GM12872 (cell line): ENCODE measurements around the gene TAS2R16.

ENCODE experiments used
- TF ChIP-seq, protein P1 (sequence below): IDR thresholded peaks from 3 replicates; pipeline ENCODE4 v1.5.1; 2011; ENCODE audit warnings: low read depth, mild to moderate bottlenecking, low read length, moderate library complexity; ENCODE audit not compliant: insufficient read depth

The TAS2R16 gene

DNA sequence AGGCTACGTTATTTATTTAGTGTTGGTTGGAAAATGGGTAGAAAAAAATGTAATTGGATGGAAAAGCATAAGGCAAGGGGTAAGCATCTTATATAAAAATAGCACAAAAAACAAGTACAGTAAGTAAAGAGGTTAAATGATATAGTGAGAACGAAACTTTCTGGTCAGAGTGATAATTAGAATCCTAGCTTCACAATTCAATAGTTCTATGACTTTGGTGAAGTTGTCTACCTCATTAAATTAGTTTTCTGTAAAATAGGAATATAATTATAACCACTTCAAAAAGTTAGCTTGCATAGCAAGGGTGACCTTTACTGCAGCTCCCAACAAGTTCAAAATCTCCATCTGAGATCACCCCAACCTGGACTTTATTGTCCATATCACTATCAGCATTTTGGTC lies 30.8 kb upstream of the TAS2R16 start:
- TF ChIP-seq, protein P1, sequence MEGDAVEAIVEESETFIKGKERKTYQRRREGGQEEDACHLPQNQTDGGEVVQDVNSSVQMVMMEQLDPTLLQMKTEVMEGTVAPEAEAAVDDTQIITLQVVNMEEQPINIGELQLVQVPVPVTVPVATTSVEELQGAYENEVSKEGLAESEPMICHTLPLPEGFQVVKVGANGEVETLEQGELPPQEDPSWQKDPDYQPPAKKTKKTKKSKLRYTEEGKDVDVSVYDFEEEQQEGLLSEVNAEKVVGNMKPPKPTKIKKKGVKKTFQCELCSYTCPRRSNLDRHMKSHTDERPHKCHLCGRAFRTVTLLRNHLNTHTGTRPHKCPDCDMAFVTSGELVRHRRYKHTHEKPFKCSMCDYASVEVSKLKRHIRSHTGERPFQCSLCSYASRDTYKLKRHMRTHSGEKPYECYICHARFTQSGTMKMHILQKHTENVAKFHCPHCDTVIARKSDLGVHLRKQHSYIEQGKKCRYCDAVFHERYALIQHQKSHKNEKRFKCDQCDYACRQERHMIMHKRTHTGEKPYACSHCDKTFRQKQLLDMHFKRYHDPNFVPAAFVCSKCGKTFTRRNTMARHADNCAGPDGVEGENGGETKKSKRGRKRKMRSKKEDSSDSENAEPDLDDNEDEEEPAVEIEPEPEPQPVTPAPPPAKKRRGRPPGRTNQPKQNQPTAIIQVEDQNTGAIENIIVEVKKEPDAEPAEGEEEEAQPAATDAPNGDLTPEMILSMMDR = no peak

DNA sequence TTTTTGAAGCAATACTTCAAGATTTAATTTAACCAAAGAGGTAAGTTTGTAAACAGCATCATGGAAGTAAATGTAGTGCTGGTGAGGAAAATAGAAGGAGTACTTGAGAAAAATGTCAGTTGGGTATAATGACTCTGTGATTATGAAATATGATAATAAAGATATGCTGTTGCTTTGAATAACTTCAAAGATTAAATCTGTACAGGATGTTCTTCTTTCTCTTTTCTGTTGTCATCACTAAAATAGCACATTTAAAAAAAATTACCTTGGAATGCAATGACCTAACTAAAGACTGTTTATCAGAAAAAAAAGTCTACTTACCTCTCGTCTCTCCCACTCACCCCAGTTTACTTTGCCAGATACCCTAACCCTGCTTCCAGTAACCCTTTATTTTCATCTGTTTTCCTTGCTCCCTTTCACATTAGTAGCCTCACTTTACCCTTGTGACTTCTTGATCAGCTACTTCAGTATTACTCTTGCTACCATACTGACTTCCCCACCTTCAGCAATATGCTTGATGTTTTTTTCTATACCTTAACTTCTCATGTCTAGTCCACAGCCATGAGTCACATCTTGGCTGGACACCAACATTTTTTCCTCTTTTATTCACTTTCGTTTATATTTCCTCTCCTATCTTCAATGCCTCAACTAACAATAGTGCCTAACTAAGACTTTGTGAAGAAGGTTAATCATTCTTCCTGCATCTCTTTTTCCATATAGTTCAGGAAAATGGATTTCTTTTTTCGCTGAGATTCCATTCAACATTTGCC lies 29.7 kb upstream of the TAS2R16 start:
- TF ChIP-seq, protein P1 = no peak

DNA sequence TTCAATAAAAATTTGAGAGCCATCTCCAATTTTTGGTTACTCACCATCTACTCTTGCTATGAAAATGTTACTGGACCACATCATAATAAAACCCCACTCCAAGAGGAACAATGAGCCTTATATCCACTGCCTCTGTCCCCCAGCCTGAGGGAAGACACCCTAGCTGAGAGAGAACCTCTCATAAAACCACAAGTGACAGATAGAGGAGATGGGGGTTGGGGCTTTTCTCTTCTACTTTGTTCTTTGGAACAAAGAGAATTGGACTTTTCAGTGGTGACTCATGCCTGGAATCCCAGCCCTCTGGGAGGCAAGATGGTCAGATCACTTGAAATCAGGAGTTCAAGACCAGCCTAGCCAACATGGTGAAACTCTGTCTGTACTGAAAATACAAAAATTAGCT lies 27.6 kb upstream of the TAS2R16 start:
- TF ChIP-seq, protein P1 = no peak

DNA sequence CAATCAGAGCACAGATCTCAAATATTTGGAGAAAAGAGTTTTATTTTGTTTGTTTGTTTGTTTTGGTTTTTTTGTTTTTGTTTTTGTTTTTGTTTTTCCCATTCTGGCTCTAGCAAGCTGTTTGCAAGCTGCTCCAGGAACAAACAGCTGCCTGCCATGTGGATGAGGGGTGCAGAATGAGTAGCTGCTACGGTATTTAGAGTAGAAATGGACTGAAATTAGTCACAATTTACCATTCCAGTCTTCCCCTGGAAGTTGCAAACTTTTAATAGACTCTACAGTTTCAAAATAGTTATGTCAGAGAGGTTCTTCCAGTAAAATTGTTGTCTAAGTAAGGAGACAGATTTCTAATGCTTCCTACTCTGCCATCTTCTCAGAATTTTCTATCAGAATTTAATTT lies 27.1 kb upstream of the TAS2R16 start:
- TF ChIP-seq, protein P1 = no peak

DNA sequence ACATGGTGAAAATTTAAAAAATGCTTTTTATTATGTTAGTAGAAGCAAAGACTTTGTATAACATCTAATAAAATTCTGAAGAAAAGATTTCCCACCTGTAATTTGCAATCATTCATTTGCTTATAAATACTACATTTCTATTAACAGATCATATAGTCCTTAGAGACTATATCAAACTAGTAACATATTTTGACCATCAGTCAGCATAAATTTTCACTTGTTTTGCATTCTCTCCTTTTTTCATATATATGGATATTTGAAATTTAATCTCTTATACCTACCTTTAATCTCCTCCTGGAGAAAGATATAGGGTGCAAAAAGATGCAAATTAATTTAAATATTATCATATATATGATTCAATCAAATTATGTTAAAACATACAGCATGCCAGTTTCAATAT lies 16.9 kb upstream of the TAS2R16 start:
- TF ChIP-seq, protein P1 = no peak

DNA sequence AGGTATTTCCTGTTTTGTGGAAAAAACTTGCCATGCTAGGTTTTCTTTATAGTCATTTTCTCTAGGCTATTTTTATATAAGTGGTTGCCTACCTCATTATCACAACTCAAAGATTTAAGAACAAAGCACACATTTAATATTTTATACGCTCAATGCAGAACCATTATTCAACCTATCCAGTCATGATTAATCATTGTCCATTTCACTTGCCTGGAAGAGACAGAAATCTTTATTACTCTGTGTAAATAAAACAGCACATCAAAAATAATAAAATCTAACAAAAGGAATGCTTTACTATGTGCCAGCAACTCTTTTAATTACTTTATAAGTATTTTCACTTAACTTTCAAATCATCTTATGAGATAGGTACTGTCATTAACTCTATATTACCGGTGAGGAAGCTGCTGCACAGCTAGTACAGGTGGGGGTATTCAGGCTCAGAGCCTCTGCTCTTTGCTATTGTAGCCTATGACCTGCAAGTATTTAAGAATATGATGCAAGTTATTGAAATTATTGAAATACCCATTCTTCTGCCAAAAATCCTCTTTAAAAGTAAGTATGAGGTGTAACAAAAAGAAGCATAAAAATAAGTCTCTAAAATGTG lies 16.4 kb upstream of the TAS2R16 start:
- TF ChIP-seq, protein P1 = no peak

DNA sequence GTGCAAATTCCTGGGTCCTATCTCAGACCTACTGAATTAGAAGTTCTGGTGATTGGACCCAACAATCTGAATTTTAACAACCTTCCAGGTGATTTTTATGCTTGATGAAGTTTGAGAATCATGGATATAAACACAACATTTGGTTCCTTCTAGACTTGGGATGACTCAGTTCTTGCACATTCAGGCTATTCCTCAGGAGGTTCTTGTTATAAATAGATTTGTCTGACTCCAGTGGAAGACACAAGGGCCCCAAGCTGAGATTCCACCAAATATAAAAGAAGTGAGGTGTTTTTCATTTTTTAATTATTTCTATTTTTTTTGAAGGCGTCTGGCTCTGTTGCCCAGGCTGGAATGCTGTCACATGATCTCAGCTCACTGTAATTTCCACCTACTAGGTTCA lies 9.4 kb upstream of the TAS2R16 start:
- TF ChIP-seq, protein P1 = no peak
